Sigmoid colon (tissue), 7 donors: ENCODE results near the gene FGF21. TPM values are rescaled to one million over a fixed set of nuclear protein-coding genes. Genes with fewer than 3 reads are reported as not detected.

ENCODE experiments used
- DNase-seq: peaks from one replicate; pipeline ENCODE4 v3.0.0-alpha.2; 2019
- H3K27ac ChIP-seq, 4 donors: fragments of 200-600 bp; sonication (generic); one replicate each; pipeline ENCODE4 v1.5.1; 2016 to 2019; ENCODE audit warnings: mild to moderate bottlenecking in 1 of 4
- H3K27me3 ChIP-seq, 3 donors: fragments of 200-600 bp; sonication (generic); one replicate each; pipeline ENCODE4 v1.5.1; 2019; ENCODE audit warnings: mild to moderate bottlenecking in 1 of 3
- H3K36me3 ChIP-seq, 4 donors: fragments of 200-600 bp; sonication (generic); one replicate each; pipeline ENCODE4 v1.5.1; 2016 to 2019
- H3K4me1 ChIP-seq, 4 donors: fragments of 200-600 bp; sonication (generic); one replicate each; pipeline ENCODE4 v1.5.1; 2017 to 2019
- H3K4me3 ChIP-seq, 4 donors: fragments of 200-600 bp; sonication (generic); one replicate each; pipeline ENCODE4 v1.5.1; 2017 to 2019; ENCODE audit warnings: mild to moderate bottlenecking in 2 of 4, moderate library complexity in 1 of 4
- H3K9me3 ChIP-seq, 4 donors: fragments of 200-600 bp in 3 of 4; sonication (generic) in 3 of 4; one replicate each; pipeline versions ENCODE4 v1.5.1 to v1.6.1; 2013 to 2019
- CTCF ChIP-seq, 4 experiments: fragments of 450-650 bp in 3 of 4; fragments of 200-600 bp in 1 of 4; IDR thresholded peaks; one replicate each; pipeline ENCODE4 v1.5.1; 2016 to 2019; ENCODE audit warnings: antibody characterized with exemption in 4 of 4, mild to moderate bottlenecking in 3 of 4, moderate library complexity in 2 of 4
- EP300 ChIP-seq, 4 donors: sonication (generic); formaldehyde crosslinking; IDR thresholded peaks; one replicate each; pipeline ENCODE4 v1.6.1; 2017; ENCODE audit warnings: antibody characterized with exemption in 4 of 4
- POLR2A ChIP-seq, 2 donors: fragments of 450-650 bp; IDR thresholded peaks; one replicate each; pipeline ENCODE4 v1.6.1; 2016; ENCODE audit warnings: antibody characterized with exemption in 2 of 2, mild to moderate bottlenecking in 2 of 2, moderate library complexity in 2 of 2
- POLR2AphosphoS5 ChIP-seq, 4 donors: sonication (generic); formaldehyde crosslinking; IDR thresholded peaks; one replicate each; pipeline ENCODE4 v1.6.1; 2017; ENCODE audit warnings: antibody characterized with exemption in 4 of 4
- WGBS, 2 donors: extraction: QIAGEN DNeasy Blood & Tissue Kit; methylation state at CpG; one replicate each; pipeline ENCODE4 v1.1.7; 2013; 5-methylcytosine and 5-hydroxymethylcytosine counted together
- intact Hi-C: fragments of 100-400 bp; cut with DNase I; formaldehyde crosslinking; loops from one replicate; pipeline ENCODE4 v1.15.1; 2023
- polyA plus RNA-seq, 3 donors: library from polyadenylated mRNA; stranded (reverse); fragments of 200-250 nt; gene quantifications; one replicate each; pipeline ENCODE4 v1.2.3, GENCODE V29; 2013
- total RNA-seq, 4 donors: library from RNA; depleted of rRNA; stranded (reverse); fragments of >200 nt; gene quantifications; one replicate each; pipeline ENCODE4 v1.1.0, GENCODE V29; 2016
- donor health status: healthy with polysubstance abuse.
- donor health status: Bipolar disorder and iron deficiency.
- donor health status: healthy.

The FGF21 gene
- total and polyA plus RNA-seq, 7 donors, result not detected

GRCh38 chr19:48741129-48741999, 14.0 kb upstream of the FGF21 start:
- Histone ChIP-seq H3K27me3 (peaks cover 7 to 20% (median 10%) of the 10 kb centered on the region in 3 donors), H3K9me3 (no peaks in the 10 kb centered on the region), H3K27ac (peak overlapping the region in 3 of 4 donors; percentile 45 to 77 (median 65)), H3K4me3 (no peak overlapping the region), H3K4me1 (peaks cover 0 to 15% (median 8%) of the 10 kb centered on the region in 4 donors), H3K36me3 (no peaks in the 10 kb centered on the region)
- no peak for DNase-seq
- WGBS, 2 donors, result 24 to 44% methylated on average over 35 of the region's 35 CpGs
- intact Hi-C loops, result no loop called here
- TF ChIP-seq POLR2AphosphoS5 (IDR thresholded peaks at IDR 0.05) (peak in 1 of 4 donors; percentile 16), EP300 (IDR thresholded peaks at IDR 0.05) (no peak)

GRCh38 chr19:48742096-48742495, 13.2 kb upstream of the FGF21 start:
- intact Hi-C loops, result no loop called here
- no peak for DNase-seq
- H3K27ac ChIP-seq, result peak overlapping the region in 2 of 4 donors; percentile 45 to 77

GRCh38 chr19:48745208-48745995, 9.9 kb upstream of the FGF21 start:
- TF ChIP-seq POLR2A (IDR thresholded peaks at IDR 0.05) (no peak), EP300 (IDR thresholded peaks at IDR 0.05) (no peak), CTCF (IDR thresholded peaks at IDR 0.05) (no peak)
- peaks cover 7 to 32% (median 29%) of the 10 kb centered on the region in 3 donors for H3K27me3 ChIP-seq
- no peaks in the 10 kb centered on the region for H3K4me1 ChIP-seq
- H3K9me3 ChIP-seq, result no peaks in the 10 kb centered on the region
- no peak overlapping the region for H3K27ac ChIP-seq
- intact Hi-C loops, result loop anchor here (5.0 kb wide), 1 partner anchor 33 kb away; no protein-coding TSS in a partner anchor
- DNase-seq, result peak; percentile 75
- WGBS, 2 donors, result 24 to 29% methylated on average over 33 of the region's 33 CpGs
- no peak overlapping the region for H3K4me3 ChIP-seq
- H3K36me3 ChIP-seq, result no peaks in the 10 kb centered on the region

More at GRCh38 chr19:48742096-48742495, 13.2 kb upstream of the FGF21 start:
- Histone ChIP-seq H3K9me3 (no peaks in the 10 kb centered on the region), H3K27me3 (peaks cover 7 to 27% (median 17%) of the 10 kb centered on the region in 3 donors), H3K36me3 (no peaks in the 10 kb centered on the region), H3K4me1 (peaks cover 0 to 15% (median 8%) of the 10 kb centered on the region in 4 donors), H3K4me3 (no peak overlapping the region)
- WGBS, 2 donors, result 88 to 91% methylated on average over 11 of the region's 11 CpGs
- TF ChIP-seq POLR2AphosphoS5 (IDR thresholded peaks at IDR 0.05) (no peak), EP300 (IDR thresholded peaks at IDR 0.05) (no peak), CTCF (IDR thresholded peaks at IDR 0.05) (no peak), POLR2A (IDR thresholded peaks at IDR 0.05) (no peak)

GRCh38 chr19:48746110-48746509, 9.2 kb upstream of the FGF21 start:
- TF ChIP-seq CTCF (IDR thresholded peaks at IDR 0.05) (no peak), EP300 (IDR thresholded peaks at IDR 0.05) (no peak), POLR2A (IDR thresholded peaks at IDR 0.05) (no peak), POLR2AphosphoS5 (IDR thresholded peaks at IDR 0.05) (no peak)
- Histone ChIP-seq H3K27me3 (peaks cover 8 to 39% (median 36%) of the 10 kb centered on the region in 3 donors), H3K27ac (no peak overlapping the region), H3K9me3 (no peaks in the 10 kb centered on the region), H3K4me3 (no peak overlapping the region), H3K36me3 (no peaks in the 10 kb centered on the region), H3K4me1 (no peaks in the 10 kb centered on the region)
- 66 to 73% methylated on average over 8 of the region's 8 CpGs for WGBS, 2 donors
- no peak for DNase-seq
- intact Hi-C loops, result loop anchor here (5.0 kb wide), 1 partner anchor 34 kb away; no protein-coding TSS in a partner anchor
